CD4-positive, alpha-beta T cell treated with Interleukin-15 for 1 hour (primary cell): Measurements from ENCODE around the gene NRDC.

Experiments used
- DNase-seq: peaks from one replicate; pipeline ENCODE4 v3.0.0-alpha.2; 2020

Gene NRDC

GRCh38 chr1:51754666-51755065, 123.9 kb downstream of the NRDC start:
- no peak for DNase-seq

GRCh38 chr1:51753969-51754368, 124.6 kb downstream of the NRDC start:
- DNase-seq: no peak

GRCh38 chr1:51752073-51752948, 126.2 kb downstream of the NRDC start:
- DNase-seq: no peak

- DNase-seq: no peak
Observed at GRCh38 chr1:51750729-51751128, 127.8 kb downstream of the NRDC start.

- DNase-seq: no peak
Observed at GRCh38 chr1:51750218-51750617, 128.3 kb downstream of the NRDC start.

GRCh38 chr1:51749151-51749550, 129.4 kb downstream of the NRDC start:
- DNase-seq: no peak

GRCh38 chr1:51745304-51745570, 133.3 kb downstream of the NRDC start:
- no peak for DNase-seq

- no peak for DNase-seq
Observed at GRCh38 chr1:51744506-51745303, 133.8 kb downstream of the NRDC start.

GRCh38 chr1:51741121-51741681, 137.3 kb downstream of the NRDC start:
- DNase-seq: no peak

- no peak for DNase-seq
Observed at GRCh38 chr1:51740652-51741051, 137.9 kb downstream of the NRDC start.
